GM18520 (cell line): Measurements from ENCODE around the gene LIMS3.
"Not testable (repeated sequence)": the region's sequence is repeated elsewhere in the genome, so short reads cannot be mapped to it uniquely, and the experiment has no call there.

ENCODE experiments used
- ATAC-seq: cut with Tn5 transposase; IDR thresholded peaks from one replicate; pipeline ENCODE4 v1.9.1; 2021; ENCODE audit not compliant: unreplicated experiment

LIMS3 gene, protein sequence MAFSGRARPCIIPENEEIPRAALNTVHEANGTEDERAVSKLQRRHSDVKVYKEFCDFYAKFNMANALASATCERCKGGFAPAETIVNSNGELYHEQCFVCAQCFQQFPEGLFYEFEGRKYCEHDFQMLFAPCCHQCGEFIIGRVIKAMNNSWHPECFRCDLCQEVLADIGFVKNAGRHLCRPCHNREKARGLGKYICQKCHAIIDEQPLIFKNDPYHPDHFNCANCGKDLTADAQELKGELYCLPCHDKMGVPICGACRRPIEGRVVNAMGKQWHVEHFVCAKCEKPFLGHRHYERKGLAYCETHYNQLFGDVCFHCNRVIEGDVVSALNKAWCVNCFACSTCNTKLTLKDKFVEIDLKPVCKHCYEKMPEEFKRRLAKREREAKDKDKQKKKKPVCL

DNA sequence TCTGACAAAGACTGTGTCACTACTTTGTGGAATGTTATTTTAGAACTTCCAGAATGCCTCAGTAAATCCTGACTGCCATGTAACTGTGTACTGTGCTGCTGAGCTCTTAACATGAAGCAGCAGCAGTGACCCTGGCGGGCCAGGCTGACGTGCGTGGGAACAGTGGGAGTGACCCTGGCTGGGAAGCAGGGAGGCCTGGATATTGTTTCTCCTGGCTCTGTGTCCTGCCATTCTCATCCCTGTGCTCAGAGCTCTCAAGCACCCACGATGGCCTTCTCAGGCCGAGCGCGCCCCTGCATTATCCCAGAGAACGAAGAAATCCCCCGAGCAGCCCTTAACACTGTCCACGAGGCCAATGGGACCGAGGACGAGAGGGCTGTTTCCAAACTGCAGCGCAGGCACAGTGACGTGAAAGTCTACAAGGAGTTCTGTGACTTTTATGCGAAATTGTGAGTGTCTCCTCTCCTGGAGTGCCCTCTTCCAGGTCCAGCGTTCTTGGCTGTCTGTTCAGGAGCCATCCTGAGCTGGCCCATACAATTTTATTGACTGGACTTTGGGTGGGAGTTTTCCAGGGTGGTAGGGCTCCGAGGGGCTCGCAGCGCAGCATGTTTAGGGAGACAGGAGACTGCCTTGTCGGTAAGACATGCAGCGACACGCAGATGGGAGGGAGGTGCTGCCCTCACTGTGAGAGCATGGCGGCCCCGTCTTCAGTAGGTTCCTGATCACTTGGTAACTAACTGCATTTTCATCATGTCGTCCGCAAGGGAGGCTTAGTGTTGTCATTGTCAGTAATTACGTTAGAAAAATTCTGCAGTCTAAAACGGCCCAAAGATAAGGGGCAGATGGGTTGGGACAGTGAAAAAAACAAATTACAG lies at the start of gene LIMS3:
Gene LIMS3, plus strand, starts transcription at position 227 of the 875 bp plus-strand sequence. Its CDS starts 41 bp downstream, at position 268.
- ATAC-seq = not testable (repeated sequence)

DNA sequence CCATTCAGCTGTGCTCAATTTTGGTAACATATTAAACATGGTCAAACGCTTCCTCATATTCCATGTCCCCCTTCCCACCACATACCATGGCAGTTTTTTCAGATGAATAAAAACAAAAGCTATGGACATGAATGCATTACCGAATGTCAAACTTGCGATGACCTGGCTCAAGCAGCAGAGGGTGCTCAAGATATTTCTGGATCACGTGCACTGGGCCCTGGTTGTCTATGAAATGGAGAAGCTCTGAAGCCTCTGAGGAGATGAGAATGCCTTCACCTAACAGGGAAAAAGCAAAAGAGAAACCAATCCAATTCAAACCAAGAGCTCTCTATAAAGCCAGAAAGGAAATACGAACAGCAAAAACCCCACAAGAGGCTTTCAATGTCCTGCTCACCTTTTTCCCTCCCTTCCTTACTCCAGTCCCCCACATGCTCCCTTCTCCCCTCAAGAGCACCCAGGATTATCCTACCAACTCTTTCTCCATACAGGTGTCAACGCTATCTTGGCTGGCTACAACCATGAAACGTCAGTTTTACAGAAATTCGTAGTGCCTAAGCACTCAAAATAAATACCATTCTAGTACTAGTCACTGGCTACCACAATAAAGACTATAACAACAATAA lies 27.2 kb upstream of the LIMS3 start:
- peak; percentile 45 for ATAC-seq

DNA sequence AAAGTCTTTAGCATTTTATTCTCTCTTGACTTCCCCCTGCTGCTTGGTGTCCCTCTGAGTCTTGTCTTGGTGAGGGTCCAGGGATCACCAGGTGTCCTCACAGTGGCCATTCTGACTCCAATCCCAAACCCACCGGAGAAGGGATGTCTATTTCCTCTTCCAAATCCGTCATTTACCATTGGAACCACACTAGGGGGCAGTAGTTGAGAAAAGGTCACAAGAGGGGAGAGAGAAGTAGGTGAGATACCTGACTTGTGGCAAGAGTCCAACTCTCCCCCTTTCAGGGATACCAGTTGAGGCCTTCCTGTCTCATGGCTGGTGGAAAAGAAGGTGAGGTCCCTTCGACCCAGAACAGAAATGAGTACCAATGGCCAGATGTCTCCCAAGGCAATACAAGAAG lies 21.9 kb upstream of the LIMS3 start:
- not testable (repeated sequence) for ATAC-seq

DNA sequence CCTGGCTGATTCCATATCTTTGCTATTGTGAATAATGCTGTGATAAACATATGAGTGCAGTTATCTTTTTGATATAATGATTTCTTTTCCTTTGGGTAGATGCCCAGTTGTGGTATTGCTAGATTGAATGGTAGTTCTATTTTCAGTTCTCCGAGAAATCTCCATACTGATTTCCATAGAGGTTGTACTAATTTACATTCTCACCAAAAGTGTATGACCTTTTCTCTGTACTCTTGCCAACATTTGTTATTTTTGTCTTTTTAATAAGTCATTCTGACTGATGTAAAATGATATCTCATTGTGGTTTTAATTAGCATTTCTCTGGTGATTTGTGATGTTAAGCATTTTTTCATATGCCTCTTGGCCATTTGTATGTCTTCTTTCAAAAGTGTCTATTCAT lies 16.4 kb upstream of the LIMS3 start:
- not testable (repeated sequence) for ATAC-seq

DNA sequence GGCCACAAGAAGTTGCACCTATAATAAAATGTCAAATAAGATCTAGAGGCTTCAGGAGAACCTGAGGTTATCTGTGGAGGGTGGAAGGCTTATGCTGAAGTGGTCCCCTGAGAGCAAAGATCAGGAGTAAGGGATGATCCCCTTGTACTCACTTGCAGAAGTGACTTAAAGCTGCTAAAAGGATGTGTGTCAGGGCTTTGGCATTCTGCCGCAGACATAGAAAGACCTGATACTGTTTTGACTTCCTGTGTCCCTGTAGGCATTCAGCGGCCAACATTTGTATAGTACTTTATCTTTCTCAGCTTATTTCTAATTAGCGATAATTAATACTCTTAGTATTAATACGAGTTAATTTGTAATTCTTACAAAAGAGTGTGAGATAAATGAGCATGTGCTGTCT lies 10.1 kb upstream of the LIMS3 start:
- not testable (repeated sequence) for ATAC-seq

DNA sequence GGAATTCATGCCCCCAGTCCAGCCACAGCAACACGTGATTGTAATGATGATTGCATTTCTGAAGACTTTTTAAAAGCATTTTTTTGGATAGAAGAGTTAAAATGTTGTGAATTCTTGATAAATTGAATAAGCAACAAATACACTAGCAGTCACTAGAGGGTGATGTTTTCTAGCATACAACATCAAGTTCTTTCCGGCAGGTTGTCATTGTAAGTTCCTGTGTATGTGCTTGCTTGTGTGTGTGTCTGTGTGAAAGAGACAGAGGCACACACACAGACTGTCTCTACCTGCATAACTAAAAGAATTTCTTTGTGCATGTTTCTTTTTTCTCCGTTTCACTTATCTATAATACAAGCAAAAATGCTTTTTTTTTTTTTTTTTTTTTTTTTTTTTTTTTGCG lies 8.6 kb upstream of the LIMS3 start:
- ATAC-seq = not testable (repeated sequence)

DNA sequence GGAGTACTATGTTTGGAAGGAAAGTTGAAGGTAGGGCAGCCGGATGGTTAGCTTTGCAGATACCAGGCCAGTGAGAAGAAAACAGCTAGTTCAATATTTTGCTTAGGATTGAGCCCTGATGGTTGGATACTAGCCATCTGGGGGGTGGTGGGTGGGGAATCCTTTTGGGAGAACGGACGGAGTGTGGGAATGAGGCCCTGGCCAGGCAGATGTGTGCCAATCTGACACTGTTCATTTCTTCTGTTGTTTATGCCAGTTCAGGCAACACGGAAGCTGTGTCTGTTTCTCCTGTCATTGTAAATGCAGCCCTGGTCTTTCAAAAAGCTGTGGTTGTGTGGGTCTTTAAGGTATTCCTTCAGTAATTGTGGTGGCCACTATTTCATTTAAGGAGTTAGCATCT lies 7.5 kb upstream of the LIMS3 start:
- ATAC-seq = not testable (repeated sequence)

DNA sequence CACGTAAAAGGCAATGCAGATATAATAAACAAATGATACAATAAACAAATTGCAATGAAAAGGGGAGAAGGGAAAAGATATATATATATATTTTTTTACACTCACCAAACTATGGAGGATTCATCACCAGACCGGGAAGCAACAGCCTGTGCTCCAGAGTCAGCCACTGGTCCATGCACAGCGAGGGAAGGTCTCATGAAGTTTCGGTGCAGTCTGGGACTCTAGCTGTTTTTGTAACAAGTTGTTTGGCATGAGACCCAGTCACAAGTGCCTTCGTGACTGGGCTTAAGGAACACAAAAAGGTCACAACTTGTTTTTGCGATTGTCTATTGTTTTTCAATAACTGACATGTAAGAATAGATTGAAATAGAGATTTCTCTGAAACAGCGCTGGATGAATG lies 4.8 kb upstream of the LIMS3 start:
- ATAC-seq = not testable (repeated sequence)

DNA sequence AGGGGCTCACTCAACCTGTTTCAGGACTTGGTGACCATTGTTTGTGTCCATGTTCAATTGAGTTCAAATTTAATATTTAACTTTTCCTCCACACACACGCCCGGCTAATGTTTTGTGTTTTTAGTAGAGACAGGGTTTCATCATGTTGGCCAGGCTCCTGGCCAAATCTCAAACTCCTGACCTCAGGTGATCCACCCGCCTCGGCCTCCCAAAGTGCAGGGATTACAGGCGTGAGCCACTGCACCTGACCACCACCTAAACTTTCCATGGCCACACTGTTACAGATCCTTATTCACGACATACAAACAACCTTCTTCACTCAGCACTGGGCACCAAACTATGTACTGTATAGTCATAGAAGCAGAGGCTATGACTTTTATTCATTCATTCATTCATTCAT lies 4.3 kb upstream of the LIMS3 start:
- not testable (repeated sequence) for ATAC-seq

DNA sequence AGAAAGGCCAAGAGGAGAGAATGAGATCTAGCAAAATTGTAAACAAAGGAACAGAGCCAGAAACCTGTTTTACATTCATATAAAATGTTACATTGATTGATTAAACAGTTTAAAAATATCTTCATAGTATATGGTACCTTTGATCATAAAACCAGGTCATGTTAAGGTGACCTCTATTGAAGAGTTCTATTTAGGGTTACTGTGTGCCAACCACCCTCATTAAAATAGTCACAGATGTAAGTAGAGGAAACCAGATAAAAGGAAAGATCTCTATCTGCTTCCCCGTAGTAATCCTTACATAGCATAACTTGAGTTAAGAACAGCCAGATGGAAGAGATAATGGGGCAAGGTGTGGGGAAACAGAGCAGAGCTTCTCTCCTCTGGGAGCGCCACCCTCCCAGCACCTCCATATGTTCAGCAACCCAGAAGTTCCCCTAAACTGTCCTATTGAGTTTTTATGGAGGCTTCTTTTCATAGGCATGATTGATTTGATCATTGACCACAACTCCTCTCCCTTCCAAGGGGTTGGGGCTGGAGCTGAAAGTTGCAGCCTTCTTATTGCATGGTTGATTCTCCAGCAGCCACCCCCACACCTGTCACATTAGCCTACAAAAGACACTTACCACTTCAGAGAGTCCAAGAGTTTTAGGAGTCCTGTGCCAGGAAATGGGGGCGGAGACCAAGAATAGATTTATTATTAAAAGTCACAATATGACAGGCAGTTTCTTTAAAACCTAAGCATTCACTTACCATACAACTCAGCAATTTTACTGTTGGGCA lies 3.2 kb upstream of the LIMS3 start:
- not testable (repeated sequence) for ATAC-seq

DNA sequence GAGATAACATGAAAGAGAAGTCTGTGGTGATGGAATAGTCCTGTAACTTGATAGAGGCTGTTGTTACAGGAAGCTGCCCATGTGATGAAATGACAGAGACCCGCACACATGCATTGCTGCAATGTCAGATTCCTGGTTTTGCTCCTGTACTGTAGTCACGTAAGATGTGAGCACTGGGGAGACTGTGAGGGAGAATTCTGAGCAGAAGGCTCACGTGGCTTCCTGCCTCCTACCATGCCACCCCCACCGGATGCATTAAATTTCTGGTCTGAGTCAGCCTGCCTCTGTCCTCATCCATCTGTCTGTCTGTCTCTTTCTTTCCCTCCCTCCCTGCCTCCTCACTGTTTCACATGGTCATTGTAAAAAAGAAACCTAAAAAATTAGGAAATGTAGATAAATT lies 2.3 kb upstream of the LIMS3 start:
- ATAC-seq = peak; percentile 86

DNA sequence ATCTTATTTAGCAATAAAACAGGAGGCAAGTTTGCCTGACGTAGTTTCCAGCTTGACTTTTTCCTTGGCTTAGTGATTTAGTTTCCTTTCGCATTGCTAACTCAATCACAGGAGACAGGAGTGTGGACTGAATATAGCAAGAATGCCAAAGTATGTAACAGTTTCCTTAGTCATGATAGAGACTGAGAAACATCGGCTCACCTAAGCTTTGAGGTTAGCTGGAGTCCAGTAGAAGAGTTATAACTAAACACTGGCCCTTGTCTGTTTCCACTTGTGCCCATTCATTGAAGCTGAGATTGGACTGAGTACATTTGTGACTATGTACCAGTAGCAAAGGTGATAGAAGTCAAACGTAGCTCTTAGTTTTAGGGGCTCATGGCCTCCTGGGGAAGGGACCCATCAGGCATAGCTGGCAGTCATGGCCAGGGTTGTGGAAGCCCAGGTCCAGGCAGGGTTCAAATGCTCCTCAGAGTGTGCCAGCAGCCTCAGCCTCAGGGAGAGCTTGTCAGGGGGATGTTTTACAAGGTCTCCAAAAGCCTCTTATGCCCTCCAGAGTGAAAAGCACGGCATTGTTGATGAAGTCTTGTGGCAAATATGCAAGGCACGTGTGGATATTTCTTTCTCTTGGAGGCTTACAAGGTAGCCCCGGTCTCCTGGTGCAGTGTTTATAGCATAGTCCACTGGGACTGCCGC lies 573 bp upstream of the LIMS3 start:
- ATAC-seq = not testable (repeated sequence)

DNA sequence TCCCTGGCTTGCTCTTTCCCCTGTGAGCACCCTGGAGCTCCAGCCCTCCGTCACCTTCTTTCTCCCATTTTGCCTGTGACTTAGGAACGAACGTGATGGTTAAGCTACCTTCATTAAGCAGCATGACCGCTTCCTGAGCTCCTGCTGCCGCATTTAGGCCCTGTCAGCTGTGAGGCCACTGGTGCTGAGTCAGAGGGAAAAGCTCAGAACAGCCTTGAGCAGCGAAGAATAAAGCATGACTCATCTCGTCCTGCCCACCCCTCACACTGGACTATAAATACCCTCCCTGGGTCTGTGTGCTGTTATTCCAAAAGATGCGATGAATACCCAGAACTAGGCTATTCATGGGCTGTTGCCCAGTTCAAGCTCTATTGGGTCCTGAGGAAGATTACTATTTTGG lies 7.3 kb downstream of the LIMS3 start:
- peak; percentile 55 for ATAC-seq

DNA sequence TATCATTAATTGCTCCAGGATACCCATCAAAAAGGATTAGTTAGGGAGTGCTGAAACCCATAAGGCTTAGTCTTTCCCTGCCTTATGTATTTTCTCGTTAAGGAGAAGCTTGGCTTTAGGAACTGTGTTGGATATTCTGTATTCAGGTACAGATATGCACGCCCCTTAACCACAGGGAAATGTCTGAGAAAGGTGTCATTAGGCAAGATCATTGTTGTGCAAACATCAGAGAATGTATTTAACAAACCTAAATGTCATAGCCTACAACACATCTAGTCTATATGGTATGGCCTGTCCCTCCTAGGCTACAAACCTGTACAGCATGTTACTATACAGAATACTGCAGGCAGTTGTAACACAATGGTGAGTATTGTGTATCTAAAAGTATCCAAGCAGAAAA lies 10.1 kb downstream of the LIMS3 start:
- ATAC-seq = not testable (repeated sequence)

DNA sequence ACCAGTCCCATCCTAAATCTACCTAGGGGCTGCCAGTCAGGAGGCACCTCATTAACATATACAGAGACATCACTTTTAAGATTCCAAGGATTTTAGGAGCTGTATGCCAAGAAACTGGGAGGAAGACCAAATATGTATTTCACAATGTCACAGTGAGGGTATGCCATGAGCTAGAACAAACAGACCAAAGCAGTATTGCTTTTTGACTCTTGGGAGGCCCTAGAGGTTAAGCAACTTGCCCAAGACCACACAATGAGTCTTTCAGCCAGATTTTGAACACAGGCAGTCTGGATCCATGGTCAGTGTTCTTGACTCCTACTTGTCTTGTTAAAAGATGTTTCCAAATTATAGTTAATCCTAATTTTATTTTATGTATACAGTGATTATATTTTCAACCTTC lies 12.3 kb downstream of the LIMS3 start:
- not testable (repeated sequence) for ATAC-seq

DNA sequence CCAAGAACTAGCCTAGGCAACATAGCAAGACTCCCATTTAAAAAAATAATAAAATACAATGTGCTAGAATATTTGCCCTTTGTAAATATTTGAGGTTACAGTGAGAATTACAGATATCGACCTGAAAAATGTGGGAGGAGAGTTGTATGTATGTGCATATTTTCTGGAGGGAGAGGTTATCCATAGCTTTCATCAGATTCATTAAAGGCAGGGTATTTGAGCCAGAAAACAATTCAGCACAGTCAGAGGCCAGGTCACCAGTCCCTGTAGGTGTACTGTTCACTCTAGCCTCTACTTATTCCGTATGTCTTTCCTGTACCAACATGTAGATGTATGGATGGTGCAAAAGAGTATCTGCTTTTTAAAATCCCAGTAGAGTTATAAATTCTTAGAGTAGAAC lies 15.4 kb downstream of the LIMS3 start:
- ATAC-seq = not testable (repeated sequence)

DNA sequence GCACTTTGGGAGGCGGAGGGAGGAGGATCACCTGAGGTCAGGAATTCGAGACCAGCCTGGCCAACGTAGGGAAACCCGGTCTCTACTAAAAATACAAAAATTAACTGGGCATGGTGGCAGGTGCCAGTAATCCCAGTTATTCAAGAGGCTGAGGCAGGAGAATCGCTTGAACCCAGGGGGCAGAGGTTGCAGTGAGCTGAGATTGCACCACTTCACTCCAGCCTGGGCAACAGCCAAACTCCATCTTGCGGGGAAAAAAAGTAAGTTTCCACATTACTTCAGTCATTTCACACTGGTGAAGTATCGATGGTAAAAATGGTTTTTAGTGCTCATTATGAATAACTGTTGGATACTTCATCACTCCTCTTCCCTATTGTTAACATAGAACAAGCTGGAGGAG lies 16.1 kb downstream of the LIMS3 start:
- ATAC-seq = not testable (repeated sequence)

DNA sequence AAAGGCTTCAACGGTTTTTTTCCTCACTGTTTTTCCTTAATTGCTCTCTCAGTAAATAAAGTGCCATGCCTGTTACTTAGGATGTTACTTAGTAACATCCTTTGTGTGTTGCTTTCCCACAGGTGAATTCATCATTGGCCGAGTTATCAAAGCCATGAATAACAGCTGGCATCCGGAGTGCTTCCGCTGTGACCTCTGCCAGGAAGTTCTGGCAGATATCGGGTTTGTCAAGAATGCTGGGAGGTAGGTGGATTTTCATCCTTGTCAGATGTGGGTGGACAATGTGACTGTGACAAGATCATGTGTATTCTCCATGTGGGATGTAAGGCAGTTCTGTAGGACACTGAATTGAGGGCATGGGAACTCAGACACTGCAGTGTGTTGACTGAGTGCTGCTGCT lies 17.3 kb downstream of the LIMS3 start:
- ATAC-seq = not testable (repeated sequence)

DNA sequence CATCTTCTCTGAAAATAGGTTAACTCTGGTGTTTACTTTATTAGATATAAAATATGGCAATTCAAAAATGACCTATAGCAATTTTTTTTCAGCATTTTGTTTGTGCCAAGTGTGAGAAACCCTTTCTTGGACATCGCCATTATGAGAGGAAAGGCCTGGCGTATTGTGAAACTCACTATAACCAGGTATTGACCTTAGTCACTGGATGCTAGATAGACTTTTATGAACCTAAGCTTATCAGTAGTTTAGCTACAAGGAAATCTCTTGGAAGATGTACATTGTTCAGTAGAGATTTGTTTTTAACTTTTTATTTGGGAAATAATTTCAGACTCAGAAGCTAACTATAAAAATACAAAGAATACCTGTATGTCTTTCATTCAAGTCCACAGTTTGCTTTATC lies 21.7 kb downstream of the LIMS3 start:
- not testable (repeated sequence) for ATAC-seq
